SK-N-SH (cell line): ENCODE results near the gene CCDC87. TPM values are rescaled to one million over a fixed set of nuclear protein-coding genes. Genes with fewer than 3 reads are reported as not detected.

Source experiments
- CTCF ChIA-PET: fragments of 300-600, 350-600 bp; formaldehyde crosslinking; extraction: SDS; loops from one replicate; lab custom pipeline; 2021; lab: Yijun Ruan, JAX
- POLR2A ChIA-PET: fragments of 350-600 bp; sonication (Branson Sonifier 250); formaldehyde crosslinking; extraction: SDS; loops from one replicate; lab custom pipeline; 2020; ENCODE audit warnings: antibody characterized with exemption, inconsistent platforms; lab: Yijun Ruan, JAX
- DNase-seq: peaks from one replicate; pipeline ENCODE4 v3.0.0; 2012
- H2AFZ ChIP-seq: fragments of 200-600 bp; sonication (generic); 2 replicates; pipeline ENCODE4 v1.8.1; 2016; ENCODE audit warnings: antibody characterized with exemption, mild to moderate bottlenecking, low read depth
- H3F3A ChIP-seq: fragments of 200-600 bp; sonication (generic); replicated peaks from 2 replicates; pipeline ENCODE3; 2016; ENCODE audit warnings: antibody characterized with exemption, mild to moderate bottlenecking; ENCODE audit not compliant: insufficient read depth
- H3K27ac ChIP-seq, 2 experiments: fragments of 200-500 bp in 1 of 2; fragments of 200-600 bp in 1 of 2; sonication (Bioruptor generic) in 1 of 2; sonication (generic), shearing (Covaris generic) in 1 of 2; 2 replicates each; pipeline versions ENCODE4 v1.5.1 to v1.6.1; 2014 to 2016; ENCODE audit warnings: low read depth in 2 of 2, inconsistent platforms in 1 of 2, low read length in 1 of 2, mild to moderate bottlenecking in 1 of 2, mixed read lengths in 1 of 2
- H3K27me3 ChIP-seq: fragments of 200-600 bp; sonication (generic), shearing (Covaris generic); 2 replicates; pipeline ENCODE4 v1.6.1; 2016; ENCODE audit warnings: mixed run types; ENCODE audit not compliant: insufficient read depth
- H3K36me3 ChIP-seq, 2 experiments: fragments of 200-500 bp in 1 of 2; fragments of 200-600 bp in 1 of 2; sonication (Bioruptor generic) in 1 of 2; sonication (generic) in 1 of 2; replicated peaks in 1 of 2; 2 replicates each; pipeline versions ENCODE3 to v1.5.1; 2014 to 2016; ENCODE audit warnings: low read length in 1 of 2, mild to moderate bottlenecking in 1 of 2; ENCODE audit not compliant: insufficient read depth in 2 of 2, control insufficient read depth in 1 of 2
- H3K4me1 ChIP-seq, 2 experiments: fragments of 200-500 bp in 1 of 2; fragments of 200-600 bp in 1 of 2; sonication (Bioruptor generic) in 1 of 2; sonication (generic), shearing (Covaris generic) in 1 of 2; 2 replicates each; pipeline versions ENCODE4 v1.5.1 to v1.6.1; 2014 to 2016; ENCODE audit warnings: low read depth in 1 of 2, low read length in 1 of 2, mixed run types in 1 of 2; ENCODE audit not compliant: insufficient read depth in 2 of 2, control insufficient read depth in 1 of 2
- H3K4me2 ChIP-seq: fragments of 200-600 bp; sonication (generic), shearing (Covaris generic); 2 replicates; pipeline ENCODE4 v1.6.1; 2017; ENCODE audit warnings: mixed run types
- H3K4me3 ChIP-seq, 2 experiments: fragments of 200-500 bp in 1 of 2; fragments of 200-600 bp in 1 of 2; sonication (Bioruptor generic) in 1 of 2; sonication (generic), shearing (Covaris generic) in 1 of 2; 2 replicates each; pipeline versions ENCODE4 v1.5.1 to v1.8.1; 2014 to 2016; ENCODE audit warnings: low read depth in 2 of 2, inconsistent platforms in 1 of 2, low read length in 1 of 2, mild to moderate bottlenecking in 1 of 2, mixed read lengths in 1 of 2, moderate library complexity in 1 of 2
- H3K79me2 ChIP-seq: fragments of 200-600 bp; sonication (generic); 2 replicates; pipeline ENCODE4 v1.8.1; 2017; ENCODE audit warnings: mild to moderate bottlenecking; ENCODE audit not compliant: insufficient read depth
- H3K9ac ChIP-seq: fragments of 200-600 bp; sonication (generic); 2 replicates; pipeline ENCODE4 v1.6.1; 2017; ENCODE audit warnings: mixed run types
- H3K9me2 ChIP-seq: fragments of 200-600 bp; sonication (generic); 2 replicates; pipeline ENCODE4 v1.6.1; 2017; ENCODE audit warnings: mixed run types
- H3K9me3 ChIP-seq: fragments of 200-600 bp; sonication (generic); 2 replicates; pipeline ENCODE4 v1.6.1; 2017; ENCODE audit warnings: mixed run types, mild to moderate bottlenecking, moderate library complexity
- H4K20me1 ChIP-seq: fragments of 200-600 bp; sonication (generic); 2 replicates; pipeline ENCODE4 v1.6.1; 2017; ENCODE audit warnings: mild to moderate bottlenecking, mixed run types; ENCODE audit not compliant: insufficient read depth
- EP300 ChIP-seq, 2 experiments: IDR thresholded peaks; 2 replicates each; pipeline versions ENCODE4 v1.4.0 to v1.6.1; 2012; ENCODE audit warnings: borderline replicate concordance in 1 of 2, low read depth in 1 of 2, low read length in 1 of 2
- FOSL2 ChIP-seq: IDR thresholded peaks from 2 replicates; pipeline ENCODE4 v1.4.0; 2012; ENCODE audit warnings: low read depth, mild to moderate bottlenecking, moderate library complexity, borderline replicate concordance
- NFIC ChIP-seq: IDR thresholded peaks from 2 replicates; pipeline ENCODE4 v1.4.0; 2012; ENCODE audit warnings: borderline replicate concordance
- PBX3 ChIP-seq: IDR thresholded peaks from 2 replicates; pipeline ENCODE4; 2012
- POLR2AphosphoS5 ChIP-seq: IDR thresholded peaks from 2 replicates; pipeline ENCODE4 v1.6.1; 2012; ENCODE audit warnings: low read depth, low read length
- RCOR1 ChIP-seq: fragments of 150-350 bp; IDR thresholded peaks from 2 replicates; pipeline ENCODE4 v1.6.1; 2017; ENCODE audit warnings: antibody characterized with exemption, low read length
- REST ChIP-seq: IDR thresholded peaks from 2 replicates; pipeline ENCODE4 v1.6.1; 2012; ENCODE audit warnings: mild to moderate bottlenecking, low read depth, low read length, moderate library complexity
- SIN3A ChIP-seq: IDR thresholded peaks from 2 replicates; pipeline ENCODE4 v1.6.1; 2012; ENCODE audit warnings: low read depth, mild to moderate bottlenecking, low read length, moderate library complexity, borderline replicate concordance
- TEAD4 ChIP-seq: IDR thresholded peaks from 2 replicates; pipeline ENCODE4 v1.4.0; 2012; ENCODE audit warnings: mild to moderate bottlenecking, borderline replicate concordance; ENCODE audit not compliant: insufficient read depth
- YY1 ChIP-seq: IDR thresholded peaks from 2 replicates; pipeline ENCODE4 v1.4.0; 2012; ENCODE audit warnings: low read depth, mild to moderate bottlenecking
- WGBS: methylation state at CpG from one replicate; pipeline ENCODE4 v1.1.6; 2017; ENCODE audit warnings: low lambda C conversion rate; 5-methylcytosine and 5-hydroxymethylcytosine counted together
- polyA plus RNA-seq, 3 experiments: library from polyadenylated mRNA; depleted of rRNA; stranded (reverse); fragments of >200 nt; gene quantifications; 2 replicates each; pipeline ENCODE4 v1.2.3, GENCODE V29; 2012

CCDC87 gene
- polyA plus RNA-seq, 1 of the 3 experiments (the other 2 are of a cell fraction): 0.21 TPM

GRCh38 chr11:66562907-66563583 is 29.8 kb downstream of the CCDC87 start:
- peaks cover 0 to 7% of the 10 kb centered on the region in 2 experiments; a peak in 1 of 4 replicates for H3K4me1 ChIP-seq
- H4K20me1 ChIP-seq: no peaks in the 10 kb centered on the region
- no peak overlapping the region for H3K4me3 ChIP-seq
- H3K4me2 ChIP-seq: no peak overlapping the region
- H3K79me2 ChIP-seq: no peaks in the 10 kb centered on the region
- ChIA-PET CTCF (interaction anchor here (0.6 to 1.9 kb wide), 4 partner anchors 44 to 286 kb away, joined by 3 to 10 read pairs (median 3); partner anchors contain the start of gene RBM4B), POLR2A (interaction anchor here (0.7 kb wide), 1 partner anchor 17 kb away, joined by 3 read pairs; the partner anchor contains the start of gene ZDHHC24)
- H3F3A ChIP-seq: no peaks in the 10 kb centered on the region
- H3K27me3 ChIP-seq: no peaks in the 10 kb centered on the region
- H2AFZ ChIP-seq: no peak overlapping the region
- 72% methylated on average over 10 of the region's 20 CpGs for WGBS
- H3K9ac ChIP-seq: no peak overlapping the region
- no peaks in the 10 kb centered on the region for H3K9me3 ChIP-seq
- DNase-seq: no peak
- H3K36me3 ChIP-seq: no peaks in the 10 kb centered on the region
- H3K27ac ChIP-seq: no peak overlapping the region
- no peaks in the 10 kb centered on the region for H3K9me2 ChIP-seq
- TF ChIP-seq RCOR1 (no peak), EP300 (IDR thresholded peaks at IDR 0.05; ENCODE audit: borderline replicate concordance in 1 of 2, low read depth in 1 of 2, low read length in 1 of 2) (no peak), NFIC (no peak), REST (no peak)
- TF ChIP-seq, all 33 proteins: peak for 0

GRCh38 chr11:66562275-66562674 is 30.6 kb downstream of the CCDC87 start:
- Histone ChIP-seq H3K4me2 (no peak overlapping the region), H3K27me3 (no peaks in the 10 kb centered on the region), H3K4me1 (no peaks in the 10 kb centered on the region; a peak in 1 of 4 replicates), H3K4me3 (no peak overlapping the region), H3F3A (no peaks in the 10 kb centered on the region), H2AFZ (no peak overlapping the region), H4K20me1 (no peaks in the 10 kb centered on the region), H3K79me2 (no peaks in the 10 kb centered on the region), H3K27ac (no peak overlapping the region), H3K9me2 (no peaks in the 10 kb centered on the region), H3K36me3 (no peaks in the 10 kb centered on the region), H3K9ac (no peak overlapping the region), H3K9me3 (no peaks in the 10 kb centered on the region)
- TF ChIP-seq NFIC (no peak), PBX3 (no peak), YY1 (no peak), FOSL2 (no peak), TEAD4 (no peak), SIN3A (no peak), POLR2AphosphoS5 (no peak)
- 71% methylated on average over 2 of the region's 2 CpGs for WGBS
- DNase-seq: no peak
- ChIA-PET CTCF (interaction anchor here (0.6 to 1.9 kb wide), 2 partner anchors 116 to 287 kb away, joined by 3 to 10 read pairs; partner anchors contain the start of gene RBM4B), POLR2A (interaction anchor here (0.6 to 1.1 kb wide), 3 partner anchors 16 to 115 kb away, joined by 3 read pairs; partner anchors contain the start of genes RBM4B and ZDHHC24)
